ENCODE data around the gene OPCML.

OPCML gene

DNA sequence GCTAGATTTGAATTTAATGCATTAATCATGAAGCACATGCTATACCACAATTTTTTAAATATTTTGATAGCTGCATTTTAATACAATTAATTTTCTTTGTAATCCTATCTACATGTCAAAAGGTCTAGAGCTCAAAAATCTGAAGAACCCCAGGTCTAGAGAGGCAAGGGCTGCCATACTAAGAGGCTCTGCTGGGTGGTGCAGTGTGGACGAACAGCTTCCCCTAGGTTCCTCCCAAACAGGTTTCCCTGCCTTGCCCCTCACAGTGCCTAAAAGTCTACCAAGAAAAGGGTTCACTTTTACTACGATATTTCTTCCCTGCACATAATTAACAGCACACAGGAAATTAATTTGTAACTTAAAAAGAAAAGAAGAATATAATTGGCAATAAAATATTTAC is 681.1 kb downstream of the OPCML start:
- no peak overlapping the region for H3K4me3 ChIP-seq (ENCODE audit: low read length, poor library complexity, severe bottlenecking)
- no peak overlapping the region for H2AFZ ChIP-seq (ENCODE audit: low read length)
- no peak overlapping the region for H3K4me2 ChIP-seq (ENCODE audit: low read depth, low read length, poor library complexity, severe bottlenecking)
- H3K9ac ChIP-seq (ENCODE audit: low read depth, low read length, poor library complexity, severe bottlenecking): no peak overlapping the region
- no peaks in the 10 kb centered on the region for H3K4me1 ChIP-seq (ENCODE audit: insufficient read depth, low read length, poor library complexity, severe bottlenecking)
- TF ChIP-seq, protein P1, sequence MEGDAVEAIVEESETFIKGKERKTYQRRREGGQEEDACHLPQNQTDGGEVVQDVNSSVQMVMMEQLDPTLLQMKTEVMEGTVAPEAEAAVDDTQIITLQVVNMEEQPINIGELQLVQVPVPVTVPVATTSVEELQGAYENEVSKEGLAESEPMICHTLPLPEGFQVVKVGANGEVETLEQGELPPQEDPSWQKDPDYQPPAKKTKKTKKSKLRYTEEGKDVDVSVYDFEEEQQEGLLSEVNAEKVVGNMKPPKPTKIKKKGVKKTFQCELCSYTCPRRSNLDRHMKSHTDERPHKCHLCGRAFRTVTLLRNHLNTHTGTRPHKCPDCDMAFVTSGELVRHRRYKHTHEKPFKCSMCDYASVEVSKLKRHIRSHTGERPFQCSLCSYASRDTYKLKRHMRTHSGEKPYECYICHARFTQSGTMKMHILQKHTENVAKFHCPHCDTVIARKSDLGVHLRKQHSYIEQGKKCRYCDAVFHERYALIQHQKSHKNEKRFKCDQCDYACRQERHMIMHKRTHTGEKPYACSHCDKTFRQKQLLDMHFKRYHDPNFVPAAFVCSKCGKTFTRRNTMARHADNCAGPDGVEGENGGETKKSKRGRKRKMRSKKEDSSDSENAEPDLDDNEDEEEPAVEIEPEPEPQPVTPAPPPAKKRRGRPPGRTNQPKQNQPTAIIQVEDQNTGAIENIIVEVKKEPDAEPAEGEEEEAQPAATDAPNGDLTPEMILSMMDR (conservative IDR thresholded peaks at IDR 0.05; ENCODE audit: low read length): no peak
- TF ChIP-seq EZH2phosphoT487 (IDR thresholded peaks at IDR 0.05; ENCODE audit: borderline replicate concordance): no peak
- no peaks in the 10 kb centered on the region for H3K9me3 ChIP-seq (ENCODE audit: insufficient read depth, low read depth, low read length)
- no peaks in the 10 kb centered on the region for H3K79me2 ChIP-seq (ENCODE audit: insufficient read depth, low read length)
- no peaks in the 10 kb centered on the region for H3F3A ChIP-seq (ENCODE audit: low read depth)
- H3K9me2 ChIP-seq (replicated peaks; ENCODE audit: low read depth, low read length): no peaks in the 10 kb centered on the region
- H3K27me3 ChIP-seq (ENCODE audit: insufficient read depth, low read length, poor library complexity, severe bottlenecking): no peaks in the 10 kb centered on the region
- H4K20me1 ChIP-seq (ENCODE audit: insufficient read depth, low read length, poor library complexity, severe bottlenecking): no peaks in the 10 kb centered on the region
- no peaks in the 10 kb centered on the region for H3K36me3 ChIP-seq (ENCODE audit: insufficient read depth, low read length)

DNA sequence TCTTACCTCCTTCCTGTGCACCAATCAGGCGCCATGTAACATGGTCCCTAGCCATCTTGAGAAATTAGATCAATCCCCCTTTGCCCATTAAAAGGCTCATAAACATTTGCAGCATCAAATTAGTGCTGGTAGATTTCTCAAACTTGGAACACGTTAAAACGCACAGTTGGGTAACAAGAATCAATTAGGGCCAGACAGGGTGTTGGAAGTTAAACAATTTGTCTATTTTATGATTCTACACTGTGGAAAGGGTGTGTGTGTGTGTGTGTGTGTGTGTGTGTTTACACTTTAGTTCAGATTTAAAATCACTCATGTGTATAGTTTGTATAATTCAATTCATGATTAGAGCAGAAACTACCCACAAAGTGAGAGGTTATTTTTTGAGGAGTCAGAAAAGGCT is 682.0 kb downstream of the OPCML start:
- Histone ChIP-seq H3K9me2 (replicated peaks; ENCODE audit: low read depth, low read length) (no peaks in the 10 kb centered on the region), H4K20me1 (ENCODE audit: insufficient read depth, low read length, poor library complexity, severe bottlenecking) (no peaks in the 10 kb centered on the region), H2AFZ (ENCODE audit: low read length) (no peak overlapping the region), H3K36me3 (ENCODE audit: insufficient read depth, low read length) (no peaks in the 10 kb centered on the region), H3K4me3 (ENCODE audit: low read length, poor library complexity, severe bottlenecking) (no peak overlapping the region), H3F3A (ENCODE audit: low read depth) (no peaks in the 10 kb centered on the region), H3K9me3 (ENCODE audit: insufficient read depth, low read depth, low read length) (no peaks in the 10 kb centered on the region; the same call in 1 of the 2 replicates), H3K4me1 (ENCODE audit: insufficient read depth, low read length, poor library complexity, severe bottlenecking) (no peaks in the 10 kb centered on the region), H3K4me2 (ENCODE audit: low read depth, low read length, poor library complexity, severe bottlenecking) (no peak overlapping the region), H3K79me2 (ENCODE audit: insufficient read depth, low read length) (no peaks in the 10 kb centered on the region), H3K27me3 (ENCODE audit: insufficient read depth, low read length, poor library complexity, severe bottlenecking) (no peaks in the 10 kb centered on the region), H3K9ac (ENCODE audit: low read depth, low read length, poor library complexity, severe bottlenecking) (no peak overlapping the region)
- TF ChIP-seq EZH2phosphoT487 (IDR thresholded peaks at IDR 0.05; ENCODE audit: borderline replicate concordance): no peak
- TF ChIP-seq, protein P1 (conservative IDR thresholded peaks at IDR 0.05; ENCODE audit: low read length): no peak

DNA sequence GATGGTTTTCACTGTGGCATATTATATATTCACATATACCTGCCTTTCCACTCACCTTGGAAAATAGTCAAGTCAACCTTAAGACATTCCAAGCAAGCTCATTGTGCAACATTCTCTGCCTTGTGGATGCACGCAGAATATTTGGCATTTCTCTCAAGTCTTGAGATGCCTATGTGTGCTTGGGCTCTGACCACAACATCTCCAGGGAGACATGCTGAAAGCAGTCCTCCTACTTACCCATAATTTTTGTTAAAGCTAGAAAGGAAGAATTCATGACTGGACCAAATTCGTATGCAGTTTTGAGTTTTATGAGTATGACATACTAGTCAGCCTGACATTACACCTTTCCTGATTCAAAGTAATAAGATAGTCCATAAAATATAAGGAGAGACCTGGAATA is 684.0 kb downstream of the OPCML start:
- H3K9me2 ChIP-seq (replicated peaks; ENCODE audit: low read depth, low read length): no peaks in the 10 kb centered on the region
- H3K36me3 ChIP-seq (ENCODE audit: insufficient read depth, low read length): no peaks in the 10 kb centered on the region
- H3K4me3 ChIP-seq (ENCODE audit: low read length, poor library complexity, severe bottlenecking): no peak overlapping the region
- no peak for TF ChIP-seq EZH2phosphoT487 (IDR thresholded peaks at IDR 0.05; ENCODE audit: borderline replicate concordance)
- TF ChIP-seq, protein P1 (conservative IDR thresholded peaks at IDR 0.05; ENCODE audit: low read length): no peak
- no peaks in the 10 kb centered on the region for H3K79me2 ChIP-seq (ENCODE audit: insufficient read depth, low read length)
- no peaks in the 10 kb centered on the region; the same call in 1 of the 2 replicates for H3K9me3 ChIP-seq (ENCODE audit: insufficient read depth, low read depth, low read length)
- H3K4me1 ChIP-seq (ENCODE audit: insufficient read depth, low read length, poor library complexity, severe bottlenecking): no peaks in the 10 kb centered on the region
- H3F3A ChIP-seq (ENCODE audit: low read depth): no peaks in the 10 kb centered on the region
- no peaks in the 10 kb centered on the region for H3K27me3 ChIP-seq (ENCODE audit: insufficient read depth, low read length, poor library complexity, severe bottlenecking)
- no peak overlapping the region for H3K9ac ChIP-seq (ENCODE audit: low read depth, low read length, poor library complexity, severe bottlenecking)
- no peak overlapping the region for H3K4me2 ChIP-seq (ENCODE audit: low read depth, low read length, poor library complexity, severe bottlenecking)
- H4K20me1 ChIP-seq (ENCODE audit: insufficient read depth, low read length, poor library complexity, severe bottlenecking): no peaks in the 10 kb centered on the region
- no peak overlapping the region for H2AFZ ChIP-seq (ENCODE audit: low read length)
